ENCODE measurements around the gene CLASRP. TPM values are rescaled to one million over a fixed set of nuclear protein-coding genes. Genes with fewer than 3 reads are reported as not detected.

The CLASRP gene
- 87.0 and 87.1 TPM in 2 replicates for total RNA-seq (2021)
- long read RNA-seq, transcript CLASRP-202 (21 exons, 2,213 nt), result minor isoform, 8 of 128 reads
- long read RNA-seq, transcript CLASRP-201 (21 exons, 2,234 nt), result major isoform, 73 of 128 reads
- long read RNA-seq, partial matches to known transcripts, result 20 of 128 reads
- long read RNA-seq, other reads (novel, unspliced or antisense), result 23 of 128 reads

GRCh38 chr19:45038931-45039893 lies at the start of gene CLASRP:
TSS of gene CLASRP (plus strand) at chr19:45039045. CDS start at chr19:45040213, 1,168 bp downstream.
- no peaks in the 10 kb centered on the region for H3K9me3 ChIP-seq (ENCODE audit: control insufficient read depth, low read depth, low read length)
- H3K27me3 ChIP-seq (ENCODE audit: insufficient read depth, low read length), result no peaks in the 10 kb centered on the region
- H2BK15ac ChIP-seq (ENCODE audit: low read depth, low read length), result no peak within 1 kb of the TSS
- no peak for TF ChIP-seq CTCF (conservative IDR thresholded peaks at IDR 0.05)
- H2BK12ac ChIP-seq (ENCODE audit: insufficient read length, low read depth, low read length), result no peak within 1 kb of the TSS
- H3K56ac ChIP-seq (ENCODE audit: insufficient read length, low read depth, low read length), result no peak within 1 kb of the TSS
- peak within 1 kb of the TSS; percentile 86 for H3K4me2 ChIP-seq (ENCODE audit: insufficient read depth, insufficient read length, low read length)
- WGBS (ENCODE audit: extremely low coverage, insufficient read length, low lambda C conversion rate), result no CpG with 5 or more reads among the region's 62 CpGs
- H3K9ac ChIP-seq (ENCODE audit: extremely low read depth, insufficient read length, low read length), result peak within 1 kb of the TSS; percentile 85
- no peak within 1 kb of the TSS for H3K18ac ChIP-seq (ENCODE audit: insufficient read length, low read depth, low read length)
- H3K79me2 ChIP-seq (ENCODE audit: insufficient read depth, low read length), result peaks cover 10% of the 10 kb centered on the region; the same call in 1 of the 2 replicates
- H2BK20ac ChIP-seq (ENCODE audit: low read depth, low read length, poor library complexity, severe bottlenecking), result no peak within 1 kb of the TSS
- no peaks in the 10 kb centered on the region; a peak in 1 of 5 replicates for H3K9me3 Mint-ChIP-seq
- H4K20me1 ChIP-seq (ENCODE audit: control insufficient read depth, insufficient read depth, insufficient read length), result no peaks in the 10 kb centered on the region
- peaks cover 10 to 13% of the 10 kb centered on the region in 2 experiments for H3K4me1 Mint-ChIP-seq
- H3K4ac ChIP-seq (ENCODE audit: low read depth, low read length), result no peak within 1 kb of the TSS
- H3K27me3 Mint-ChIP-seq (ENCODE audit: low read depth), result no peaks in the 10 kb centered on the region
- no peak within 1 kb of the TSS for H2AK5ac ChIP-seq (ENCODE audit: insufficient read length, low read length)
- H3K23me2 ChIP-seq (ENCODE audit: insufficient read length, low read depth, low read length, poor library complexity, severe bottlenecking), result peaks cover 6% of the 10 kb centered on the region
- no peak within 1 kb of the TSS for H4K5ac ChIP-seq (ENCODE audit: insufficient read length, low read depth, low read length)
- H4K91ac ChIP-seq (ENCODE audit: insufficient read length, low read depth, low read length), result no peak within 1 kb of the TSS
- H3K4me1 ChIP-seq (ENCODE audit: insufficient read depth, low read length), result no peaks in the 10 kb centered on the region; the same call in 1 of the 2 replicates
- H3K27ac Mint-ChIP-seq, result peak within 1 kb of the TSS; percentile 86 to 93 (median 87)
- peaks cover 18 to 55% (median 36%) of the 10 kb centered on the region in 3 experiments; a peak in 6 of 7 replicates for H3K36me3 Mint-ChIP-seq (ENCODE audit: insufficient read depth in 1 of 3, low read depth in 3 of 3)
- no peak within 1 kb of the TSS for H2AFZ ChIP-seq (ENCODE audit: low read length)
- H3K79me1 ChIP-seq (ENCODE audit: insufficient read depth, low read depth, low read length, poor library complexity, severe bottlenecking), result peaks cover 14% of the 10 kb centered on the region
- H2BK5ac ChIP-seq (ENCODE audit: insufficient read length, low read length), result no peak within 1 kb of the TSS
- H3K4me3 Mint-ChIP-seq, result peak within 1 kb of the TSS; percentile 93 to 99
- no peak within 1 kb of the TSS for H3K23ac ChIP-seq (ENCODE audit: insufficient read length, low read depth, low read length)
- no peak within 1 kb of the TSS for H3K27ac ChIP-seq (ENCODE audit: insufficient read length, low read depth, low read length)
- H3K14ac ChIP-seq (ENCODE audit: insufficient read depth, low read length), result peak within 1 kb of the TSS; percentile 67; the same call in 1 of the 2 replicates
- H2BK120ac ChIP-seq (ENCODE audit: low read depth, low read length, poor library complexity, severe bottlenecking), result no peak within 1 kb of the TSS
- H3T11ph ChIP-seq (ENCODE audit: low read length), result no peak within 1 kb of the TSS
- no peak within 1 kb of the TSS for H4K8ac ChIP-seq (replicated peaks; ENCODE audit: insufficient read length, low read depth, low read length)
- DNase-seq, result peak; percentile 86
